ENCODE measurements around the gene AADACL2.
"Not testable (repeated sequence)": the region's sequence is repeated elsewhere in the genome, so short reads cannot be mapped to it uniquely, and the experiment has no call there.

AADACL2 gene

GRCh38 chr3:151733613-151734012, at the start of gene AADACL2:
Gene AADACL2, plus strand, starts transcription at chr3:151733927. Its CDS starts 109 bp downstream, at chr3:151734036.
- DNase-seq = no peak

- no peak for DNase-seq
Observed at GRCh38 chr3:151684094-151684493, 49.6 kb upstream of the AADACL2 start.

GRCh38 chr3:151686257-151686656, 47.5 kb upstream of the AADACL2 start:
- no peak for DNase-seq

GRCh38 chr3:151687076-151687475, 46.7 kb upstream of the AADACL2 start:
- DNase-seq = no peak

GRCh38 chr3:151688571-151688970, 45.2 kb upstream of the AADACL2 start:
- no peak for DNase-seq

- no peak for DNase-seq
Observed at GRCh38 chr3:151690645-151691044, 43.1 kb upstream of the AADACL2 start.

- no peak for DNase-seq
Observed at GRCh38 chr3:151697496-151697895, 36.2 kb upstream of the AADACL2 start.

GRCh38 chr3:151707216-151707615, 26.5 kb upstream of the AADACL2 start:
- DNase-seq = no peak

- DNase-seq = no peak
Observed at GRCh38 chr3:151708868-151709267, 24.9 kb upstream of the AADACL2 start.

GRCh38 chr3:151709847-151710246, 23.9 kb upstream of the AADACL2 start:
- DNase-seq = no peak

GRCh38 chr3:151721294-151721693, 12.4 kb upstream of the AADACL2 start:
- no peak for DNase-seq

- DNase-seq = no peak
Observed at GRCh38 chr3:151722856-151723255, 10.9 kb upstream of the AADACL2 start.

GRCh38 chr3:151724576-151725562, 8.9 kb upstream of the AADACL2 start:
- DNase-seq = no peak

GRCh38 chr3:151726016-151726415, 7.7 kb upstream of the AADACL2 start:
- DNase-seq = no peak

GRCh38 chr3:151732861-151733260, 866 bp upstream of the AADACL2 start:
- no peak for DNase-seq

- DNase-seq = no peak
Observed at GRCh38 chr3:151740581-151740980, 6.9 kb downstream of the AADACL2 start.

- no peak for DNase-seq
Observed at GRCh38 chr3:151743855-151744254, 10.1 kb downstream of the AADACL2 start.

GRCh38 chr3:151750181-151750580, 16.5 kb downstream of the AADACL2 start:
- DNase-seq = no peak

GRCh38 chr3:151750678-151751077, 17.0 kb downstream of the AADACL2 start:
- DNase-seq = no peak

GRCh38 chr3:151751161-151751560, 17.4 kb downstream of the AADACL2 start:
- DNase-seq = no peak

- no peak for DNase-seq
Observed at GRCh38 chr3:151753846-151754245, 20.1 kb downstream of the AADACL2 start.

GRCh38 chr3:151761581-151761980, 27.9 kb downstream of the AADACL2 start:
- no peak for DNase-seq

- DNase-seq = not testable (repeated sequence)
Observed at GRCh38 chr3:151764699-151765098, 31.0 kb downstream of the AADACL2 start.

- no peak for DNase-seq
Observed at GRCh38 chr3:151765685-151766084, 32.0 kb downstream of the AADACL2 start.

- no peak for DNase-seq
Observed at GRCh38 chr3:151766454-151766853, 32.7 kb downstream of the AADACL2 start.

Measured in SHP77 (cell line).